ENCODE results near the gene PCDHGC4. TPM values are rescaled to one million over a fixed set of nuclear protein-coding genes. Genes with fewer than 3 reads are reported as not detected.
A peak's percentile ranks its signal among the peaks of the same experiment; 100 is the strongest.

Gene PCDHGC4
- total RNA-seq, 3 donors from 2014 or later (not counting 1 experiment from before 2014, with no cell fraction given): 0.31 to 0.84 (median 0.45) TPM

GRCh38 chr5:141476132-141476911, 8.5 kb upstream of the PCDHGC4 start:
- ATAC-seq (peak in 1 of 3 donors; percentile 29), DNase-seq (no peak)
- Histone ChIP-seq H3K4me3 (ENCODE audit: low read length) (peak overlapping the region; percentile 31), H3K9me3 (ENCODE audit: control insufficient read depth, insufficient read depth, low read length) (no peaks in the 10 kb centered on the region), H3K27ac (ENCODE audit: low read length) (no peak overlapping the region), H3K4me1 (ENCODE audit: control insufficient read depth, insufficient read depth, low read length) (peaks cover 17% of the 10 kb centered on the region), H3K36me3 (ENCODE audit: control insufficient read depth, insufficient read depth, low read length) (no peaks in the 10 kb centered on the region), H3K27me3 (ENCODE audit: control insufficient read depth, insufficient read depth, low read length) (peaks cover 28% of the 10 kb centered on the region)
- intact Hi-C loops (cut with micrococcal nuclease): no loop called here
- Mint-ChIP-seq H3K27ac (no peak overlapping the region), H3K4me1 (peaks cover 19 to 22% of the 10 kb centered on the region in 2 donors), H3K27me3 (ENCODE audit: low read depth in 2 of 2) (peaks cover 53 to 58% of the 10 kb centered on the region in 2 donors), H3K4me3 (peak overlapping the region; percentile 89), H3K9me3 (no peaks in the 10 kb centered on the region), H3K36me3 (no peaks in the 10 kb centered on the region)
- 3% methylated on average over 58 of the region's 58 CpGs for WGBS (ENCODE audit: insufficient coverage)
- TF ChIP-seq CTCF (IDR thresholded peaks at IDR 0.05): no peak

DNA sequence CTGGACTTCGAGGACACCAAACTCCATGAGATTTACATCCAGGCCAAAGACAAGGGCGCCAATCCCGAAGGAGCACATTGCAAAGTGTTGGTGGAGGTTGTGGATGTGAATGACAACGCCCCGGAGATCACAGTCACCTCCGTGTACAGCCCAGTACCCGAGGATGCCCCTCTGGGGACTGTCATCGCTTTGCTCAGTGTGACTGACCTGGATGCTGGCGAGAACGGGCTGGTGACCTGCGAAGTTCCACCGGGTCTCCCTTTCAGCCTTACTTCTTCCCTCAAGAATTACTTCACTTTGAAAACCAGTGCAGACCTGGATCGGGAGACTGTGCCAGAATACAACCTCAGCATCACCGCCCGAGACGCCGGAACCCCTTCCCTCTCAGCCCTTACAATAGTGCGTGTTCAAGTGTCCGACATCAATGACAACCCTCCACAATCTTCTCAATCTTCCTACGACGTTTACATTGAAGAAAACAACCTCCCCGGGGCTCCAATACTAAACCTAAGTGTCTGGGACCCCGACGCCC, 7.7 kb upstream of the PCDHGC4 start:
- Mint-ChIP-seq H3K27me3 (ENCODE audit: low read depth in 2 of 2) (peaks cover 55% of the 10 kb centered on the region in 2 donors), H3K36me3 (no peaks in the 10 kb centered on the region), H3K4me3 (peak overlapping the region; percentile 58), H3K9me3 (no peaks in the 10 kb centered on the region), H3K4me1 (peaks cover 19 to 22% of the 10 kb centered on the region in 2 donors), H3K27ac (no peak overlapping the region)
- ATAC-seq (no peak), DNase-seq (no peak)
- Histone ChIP-seq H3K27me3 (ENCODE audit: control insufficient read depth, insufficient read depth, low read length) (peaks cover 28% of the 10 kb centered on the region), H3K27ac (ENCODE audit: low read length) (no peak overlapping the region), H3K9me3 (ENCODE audit: control insufficient read depth, insufficient read depth, low read length) (no peaks in the 10 kb centered on the region), H3K4me3 (ENCODE audit: low read length) (no peak overlapping the region), H3K4me1 (ENCODE audit: control insufficient read depth, insufficient read depth, low read length) (peaks cover 17% of the 10 kb centered on the region), H3K36me3 (ENCODE audit: control insufficient read depth, insufficient read depth, low read length) (no peaks in the 10 kb centered on the region)
- TF ChIP-seq CTCF (IDR thresholded peaks at IDR 0.05): no peak
- 26% methylated on average over 24 of the region's 24 CpGs for WGBS (ENCODE audit: insufficient coverage)
- intact Hi-C loops (cut with micrococcal nuclease): no loop called here

DNA sequence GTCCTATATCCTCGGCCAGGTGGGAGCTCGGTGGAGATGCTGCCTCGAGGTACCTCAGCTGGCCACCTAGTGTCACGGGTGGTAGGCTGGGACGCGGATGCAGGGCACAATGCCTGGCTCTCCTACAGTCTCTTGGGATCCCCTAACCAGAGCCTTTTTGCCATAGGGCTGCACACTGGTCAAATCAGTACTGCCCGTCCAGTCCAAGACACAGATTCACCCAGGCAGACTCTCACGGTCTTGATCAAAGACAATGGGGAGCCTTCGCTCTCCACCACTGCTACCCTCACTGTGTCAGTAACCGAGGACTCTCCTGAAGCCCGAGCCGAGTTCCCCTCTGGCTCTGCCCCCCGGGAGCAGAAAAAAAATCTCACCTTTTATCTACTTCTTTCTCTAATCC, 7.0 kb upstream of the PCDHGC4 start:
- no peak for TF ChIP-seq CTCF (IDR thresholded peaks at IDR 0.05)
- Mint-ChIP-seq H3K36me3 (no peaks in the 10 kb centered on the region), H3K27me3 (ENCODE audit: low read depth in 2 of 2) (peaks cover 60 to 62% of the 10 kb centered on the region in 2 donors), H3K27ac (no peak overlapping the region), H3K9me3 (no peaks in the 10 kb centered on the region), H3K4me3 (no peak overlapping the region), H3K4me1 (peaks cover 19 to 22% of the 10 kb centered on the region in 2 donors)
- DNase-seq: no peak
- Histone ChIP-seq H3K4me1 (ENCODE audit: control insufficient read depth, insufficient read depth, low read length) (peaks cover 17% of the 10 kb centered on the region), H3K27ac (ENCODE audit: low read length) (no peak overlapping the region), H3K27me3 (ENCODE audit: control insufficient read depth, insufficient read depth, low read length) (peaks cover 28% of the 10 kb centered on the region), H3K36me3 (ENCODE audit: control insufficient read depth, insufficient read depth, low read length) (no peaks in the 10 kb centered on the region), H3K9me3 (ENCODE audit: control insufficient read depth, insufficient read depth, low read length) (no peaks in the 10 kb centered on the region), H3K4me3 (ENCODE audit: low read length) (no peak overlapping the region)
- intact Hi-C loops (cut with micrococcal nuclease): no loop called here
- 47% methylated on average over 13 of the region's 13 CpGs for WGBS (ENCODE audit: insufficient coverage)
- ATAC-seq: no peak

All from natural killer cell (primary cell).